Measurements from ENCODE around the gene RNF208. TPM values are rescaled to one million over a fixed set of nuclear protein-coding genes. Genes with fewer than 3 reads are reported as not detected.
A peak's percentile ranks its signal among the peaks of the same experiment; 100 is the strongest.

Gene RNF208
- total and polyA plus RNA-seq, 12 donors, result 1.1 to 90.5 (median 12.1) TPM

DNA sequence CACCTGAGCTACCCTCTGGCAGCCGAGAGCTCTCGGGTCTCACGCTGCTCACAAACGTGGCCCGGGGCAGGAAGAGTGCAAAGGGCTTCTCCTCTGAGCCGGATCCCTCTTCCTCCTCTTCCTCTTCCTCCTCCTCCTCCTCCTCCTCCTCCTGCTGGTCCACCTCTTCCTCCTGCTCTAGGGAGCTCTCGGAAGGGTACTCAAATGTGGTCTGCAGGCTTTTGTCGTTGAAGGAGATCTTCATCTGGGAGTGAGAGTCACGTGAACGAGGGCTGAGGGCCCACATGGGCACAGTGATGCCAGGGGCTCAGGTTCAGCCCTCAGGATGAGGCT lies 29.6 kb downstream of the RNF208 start:
- peaks cover 0 to 24% of the 10 kb centered on the region in 2 donors for H3K36me3 ChIP-seq (replicated peaks in 1 of 2)
- H3K4me1 ChIP-seq (replicated peaks in 1 of 2), result peaks cover 14 to 20% of the 10 kb centered on the region in 2 donors
- intact Hi-C loops (cut with DNase I), result no loop called here
- no peaks in the 10 kb centered on the region for H3K9me3 ChIP-seq (replicated peaks in 1 of 3)
- 86 to 90% (median 86%) methylated on average over 10 of the region's 10 CpGs for WGBS, 4 donors
- no peaks in the 10 kb centered on the region for H3K27me3 ChIP-seq
- no peak overlapping the region for H3K27ac ChIP-seq
- H3K4me3 ChIP-seq, result no peak overlapping the region
- TF ChIP-seq POLR2A (IDR thresholded peaks at IDR 0.05) (no peak), CTCF (IDR thresholded peaks at IDR 0.05) (no peak)
- DNase-seq, result no peak

DNA sequence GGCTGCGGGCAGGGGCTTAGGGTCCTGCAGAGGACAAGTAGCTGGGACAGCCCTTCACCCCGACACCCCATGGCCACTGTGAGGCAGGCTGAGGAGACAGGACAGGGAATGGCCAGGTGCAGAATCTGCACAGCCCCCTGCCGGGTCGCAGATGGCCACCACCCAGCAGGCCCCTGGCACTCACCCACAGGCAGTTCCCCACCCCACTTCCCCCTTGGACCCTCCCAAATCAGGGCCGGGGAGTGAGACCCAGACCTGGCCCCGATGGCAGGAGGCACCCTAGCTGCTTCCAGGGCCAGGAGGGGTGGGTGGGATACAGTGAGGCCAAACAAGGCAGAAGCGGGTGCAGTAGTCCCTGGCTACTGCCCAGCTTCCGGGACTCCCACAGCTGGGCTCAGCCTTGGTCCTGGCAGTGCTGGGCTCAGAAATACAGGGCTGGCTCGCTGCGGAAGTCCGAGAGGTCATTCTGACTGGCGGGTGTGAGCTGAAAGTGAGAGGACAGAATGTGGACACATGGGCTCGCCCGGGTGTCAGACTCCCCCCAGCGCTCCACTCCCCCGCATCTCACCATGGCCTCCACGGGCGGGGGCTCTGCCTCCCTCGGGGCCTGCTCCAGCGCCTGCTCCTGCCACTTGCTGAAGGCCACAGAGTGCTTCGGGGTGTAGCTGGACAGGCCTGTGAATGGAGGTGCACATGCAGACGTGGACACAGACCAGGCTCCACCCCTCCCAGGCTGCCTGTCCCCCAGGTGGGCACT lies 30.2 kb downstream of the RNF208 start:
- Histone ChIP-seq H3K27me3 (no peaks in the 10 kb centered on the region), H3K36me3 (replicated peaks in 1 of 2) (peaks cover 0 to 24% of the 10 kb centered on the region in 2 donors), H3K27ac (no peak overlapping the region), H3K9me3 (replicated peaks in 1 of 3) (no peaks in the 10 kb centered on the region), H3K4me3 (no peak overlapping the region), H3K4me1 (replicated peaks in 1 of 2) (peaks cover 19 to 24% of the 10 kb centered on the region in 2 donors)
- TF ChIP-seq CTCF (IDR thresholded peaks at IDR 0.05) (no peak), POLR2A (IDR thresholded peaks at IDR 0.05) (no peak)
- WGBS, 4 donors, result 83 to 91% (median 85%) methylated on average over 11 to 22 of the region's 22 CpGs
- DNase-seq, result no peak
- intact Hi-C loops (cut with DNase I), result no loop called here

DNA sequence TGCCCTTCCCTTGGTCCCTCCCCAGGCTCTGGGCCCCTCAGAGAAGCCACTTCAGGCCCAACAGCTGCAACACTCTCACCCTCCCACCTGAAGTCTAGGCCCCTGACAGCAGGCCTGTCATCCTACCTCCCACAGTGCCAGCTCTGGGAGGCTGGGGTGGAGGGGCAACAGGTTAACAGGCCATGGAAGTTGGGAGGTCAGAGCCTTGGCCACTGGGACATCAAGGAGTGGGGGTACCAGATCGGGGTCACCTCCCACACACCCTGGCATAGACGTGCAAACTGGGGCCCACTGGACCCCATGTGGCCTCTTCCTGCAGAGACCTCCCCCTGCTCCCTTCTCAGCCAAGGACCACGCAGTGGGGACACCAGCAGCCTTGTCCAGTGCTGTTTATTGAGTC lies 30.8 kb downstream of the RNF208 start:
- no peak overlapping the region for H3K4me3 ChIP-seq
- no peaks in the 10 kb centered on the region for H3K9me3 ChIP-seq (replicated peaks in 1 of 3)
- no peak overlapping the region for H3K27ac ChIP-seq
- H3K36me3 ChIP-seq (replicated peaks in 1 of 2), result peaks cover 0 to 24% of the 10 kb centered on the region in 2 donors
- DNase-seq, result no peak
- intact Hi-C loops (cut with DNase I), result no loop called here
- TF ChIP-seq POLR2A (IDR thresholded peaks at IDR 0.05) (no peak), CTCF (IDR thresholded peaks at IDR 0.05) (no peak)
- peaks cover 20 to 31% of the 10 kb centered on the region in 2 donors for H3K4me1 ChIP-seq (replicated peaks in 1 of 2)
- H3K27me3 ChIP-seq, result no peaks in the 10 kb centered on the region
- 70 to 79% (median 79%) methylated on average over 2 to 3 of the region's 3 CpGs; no CpG with 5 or more reads in 1 of the 4 donors for WGBS, 4 donors

DNA sequence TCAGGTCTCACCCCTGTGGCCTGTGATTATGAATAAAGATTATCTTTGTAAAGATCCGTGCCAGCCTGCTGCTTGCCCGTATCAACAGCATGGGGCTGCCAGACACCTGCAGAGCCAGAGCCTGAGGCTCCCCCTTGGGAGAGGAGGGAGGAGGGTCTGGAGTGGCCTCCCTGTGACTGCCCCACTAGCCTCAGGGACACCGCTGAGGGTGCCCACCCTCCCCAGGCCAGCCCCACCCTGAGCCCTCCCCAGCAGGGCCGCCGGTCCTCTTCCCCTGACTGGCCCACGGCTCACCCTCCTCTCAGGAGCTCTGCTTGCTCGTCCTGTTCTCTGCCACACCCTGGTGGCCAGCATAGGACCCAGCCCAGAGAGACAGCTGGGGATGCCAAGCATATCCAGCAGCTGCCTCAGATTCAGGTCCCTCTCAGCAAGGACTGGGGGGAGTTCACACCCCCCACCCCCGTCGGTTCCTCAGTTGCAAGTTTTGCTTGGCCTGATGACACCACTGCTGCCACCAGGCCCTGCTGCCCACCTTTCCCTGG lies 31.7 kb downstream of the RNF208 start:
- Histone ChIP-seq H3K27me3 (no peaks in the 10 kb centered on the region), H3K4me3 (no peak overlapping the region), H3K9me3 (replicated peaks in 1 of 3) (no peaks in the 10 kb centered on the region), H3K27ac (peak overlapping the region in 3 of 5 donors; percentile 27 to 96 (median 90)), H3K4me1 (replicated peaks in 1 of 2) (peaks cover 20 to 32% of the 10 kb centered on the region in 2 donors), H3K36me3 (replicated peaks in 1 of 2) (peaks cover 0 to 32% of the 10 kb centered on the region in 2 donors)
- TF ChIP-seq CTCF (IDR thresholded peaks at IDR 0.05) (no peak), POLR2A (IDR thresholded peaks at IDR 0.05) (no peak)
- WGBS, 4 donors, result 63 to 90% (median 74%) methylated on average over 3 to 9 of the region's 9 CpGs
- no peak for DNase-seq
- intact Hi-C loops (cut with DNase I), result no loop called here

All from adrenal gland (tissue), 12 donors.